Progenitor cell of endocrine pancreas (in vitro differentiated cells): ENCODE data around the gene TIGD6. TPM values are rescaled to one million over a fixed set of nuclear protein-coding genes. Genes with fewer than 3 reads are reported as not detected.

Experiments
- DNase-seq: peaks from one replicate; pipeline ENCODE4 v3.0.0; 2021; ENCODE audit warnings: low spot score; ENCODE audit not compliant: unreplicated experiment
- H3K27ac Mint-ChIP-seq: 2 replicates; pipeline ENCODE4 v1.8.0; 2021; ENCODE audit warnings: mild to moderate bottlenecking, moderate library complexity, mixed read lengths
- H3K27me3 Mint-ChIP-seq: 2 replicates; pipeline ENCODE4 v1.8.0; 2021; ENCODE audit warnings: mixed read lengths
- H3K36me3 Mint-ChIP-seq: 2 replicates; pipeline ENCODE4 v1.8.0; 2022; ENCODE audit warnings: mixed read lengths; ENCODE audit not compliant: insufficient read depth
- H3K4me1 Mint-ChIP-seq: 2 replicates; pipeline ENCODE4 v1.8.0; 2021; ENCODE audit warnings: low read depth, mixed read lengths
- H3K4me3 Mint-ChIP-seq: 2 replicates; pipeline ENCODE4 v1.8.0; 2021; ENCODE audit warnings: low read depth, mild to moderate bottlenecking, moderate library complexity, mixed read lengths
- H3K9me3 Mint-ChIP-seq: 2 replicates; pipeline ENCODE4 v1.8.0; 2021; ENCODE audit warnings: low read depth, mixed read lengths
- total RNA-seq: library from RNA; stranded (reverse); gene quantifications from 2 replicates; pipeline ENCODE4 v1.2.1, GENCODE V29; 2021
- TF ChIP-seq, protein P1 (sequence below): fragments of 200-600 bp; sonication (generic); IDR thresholded peaks from one replicate; pipeline ENCODE4 v1.5.0; 2021; ENCODE audit warnings: antibody characterized with exemption, mild to moderate bottlenecking; ENCODE audit not compliant: unreplicated experiment

The TIGD6 gene
- total RNA-seq, 1 donor from 2014 or later = 4.2 TPM

DNA sequence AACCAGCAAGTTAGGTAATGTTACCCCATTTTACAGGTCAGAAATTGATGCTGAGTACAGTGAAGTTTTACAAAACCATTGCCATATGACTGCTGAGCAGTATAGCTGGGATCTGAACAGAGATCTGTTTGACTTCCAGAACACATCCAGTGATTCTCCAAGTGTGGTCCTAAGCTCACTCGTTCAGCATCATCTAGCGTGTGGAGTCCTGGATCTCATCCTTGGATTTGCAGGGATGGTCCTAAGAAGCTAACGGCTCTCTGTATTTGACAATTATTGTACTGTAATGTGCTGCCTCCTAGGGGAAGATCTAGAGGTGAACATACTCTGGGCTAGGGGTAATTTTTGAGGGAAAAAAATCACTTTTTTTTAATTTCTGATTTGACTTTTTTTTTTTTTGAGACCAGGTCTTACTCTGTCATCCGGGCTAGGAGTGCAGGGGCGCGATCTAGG lies 38.5 kb downstream of the TIGD6 start:
- no peaks in the 10 kb centered on the region for H3K9me3 Mint-ChIP-seq
- no peak for DNase-seq
- peaks cover 10% of the 10 kb centered on the region for H3K4me1 Mint-ChIP-seq
- no peaks in the 10 kb centered on the region for H3K27me3 Mint-ChIP-seq
- H3K4me3 Mint-ChIP-seq = peak overlapping the region; percentile 82
- TF ChIP-seq, protein P1, sequence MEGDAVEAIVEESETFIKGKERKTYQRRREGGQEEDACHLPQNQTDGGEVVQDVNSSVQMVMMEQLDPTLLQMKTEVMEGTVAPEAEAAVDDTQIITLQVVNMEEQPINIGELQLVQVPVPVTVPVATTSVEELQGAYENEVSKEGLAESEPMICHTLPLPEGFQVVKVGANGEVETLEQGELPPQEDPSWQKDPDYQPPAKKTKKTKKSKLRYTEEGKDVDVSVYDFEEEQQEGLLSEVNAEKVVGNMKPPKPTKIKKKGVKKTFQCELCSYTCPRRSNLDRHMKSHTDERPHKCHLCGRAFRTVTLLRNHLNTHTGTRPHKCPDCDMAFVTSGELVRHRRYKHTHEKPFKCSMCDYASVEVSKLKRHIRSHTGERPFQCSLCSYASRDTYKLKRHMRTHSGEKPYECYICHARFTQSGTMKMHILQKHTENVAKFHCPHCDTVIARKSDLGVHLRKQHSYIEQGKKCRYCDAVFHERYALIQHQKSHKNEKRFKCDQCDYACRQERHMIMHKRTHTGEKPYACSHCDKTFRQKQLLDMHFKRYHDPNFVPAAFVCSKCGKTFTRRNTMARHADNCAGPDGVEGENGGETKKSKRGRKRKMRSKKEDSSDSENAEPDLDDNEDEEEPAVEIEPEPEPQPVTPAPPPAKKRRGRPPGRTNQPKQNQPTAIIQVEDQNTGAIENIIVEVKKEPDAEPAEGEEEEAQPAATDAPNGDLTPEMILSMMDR = peak; percentile 48
- H3K36me3 Mint-ChIP-seq = no peaks in the 10 kb centered on the region
- no peak overlapping the region for H3K27ac Mint-ChIP-seq

DNA sequence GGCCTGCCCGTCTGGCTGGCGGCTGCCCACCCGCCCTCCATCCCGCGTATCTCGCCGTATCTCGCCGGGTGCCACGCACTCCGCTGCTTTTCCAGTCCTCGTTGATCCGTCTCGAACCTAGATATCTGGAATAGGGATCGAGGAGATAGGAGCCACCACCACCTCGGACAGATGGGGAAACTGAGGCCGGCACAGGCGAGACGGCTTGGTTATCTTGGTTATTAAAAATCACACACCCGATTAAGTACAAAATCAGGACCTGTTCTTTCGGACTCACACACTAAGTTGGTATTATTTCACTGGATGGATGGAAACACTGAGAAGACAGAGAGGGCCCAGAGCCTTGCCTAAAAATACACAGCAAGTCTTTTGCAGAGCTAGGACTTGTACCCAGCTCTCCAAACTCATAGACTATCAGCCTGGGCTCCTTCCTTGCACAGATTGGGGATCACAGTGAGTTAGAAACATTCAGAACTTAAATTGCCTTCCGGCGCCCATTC lies 39.2 kb downstream of the TIGD6 start:
- peak overlapping the region; percentile 82 for H3K4me3 Mint-ChIP-seq
- no peak for DNase-seq
- H3K9me3 Mint-ChIP-seq = no peaks in the 10 kb centered on the region
- peak overlapping the region; percentile 54 for H3K27ac Mint-ChIP-seq
- TF ChIP-seq, protein P1 = no peak
- peaks cover 10% of the 10 kb centered on the region for H3K4me1 Mint-ChIP-seq
- no peaks in the 10 kb centered on the region for H3K27me3 Mint-ChIP-seq
- H3K36me3 Mint-ChIP-seq = no peaks in the 10 kb centered on the region

DNA sequence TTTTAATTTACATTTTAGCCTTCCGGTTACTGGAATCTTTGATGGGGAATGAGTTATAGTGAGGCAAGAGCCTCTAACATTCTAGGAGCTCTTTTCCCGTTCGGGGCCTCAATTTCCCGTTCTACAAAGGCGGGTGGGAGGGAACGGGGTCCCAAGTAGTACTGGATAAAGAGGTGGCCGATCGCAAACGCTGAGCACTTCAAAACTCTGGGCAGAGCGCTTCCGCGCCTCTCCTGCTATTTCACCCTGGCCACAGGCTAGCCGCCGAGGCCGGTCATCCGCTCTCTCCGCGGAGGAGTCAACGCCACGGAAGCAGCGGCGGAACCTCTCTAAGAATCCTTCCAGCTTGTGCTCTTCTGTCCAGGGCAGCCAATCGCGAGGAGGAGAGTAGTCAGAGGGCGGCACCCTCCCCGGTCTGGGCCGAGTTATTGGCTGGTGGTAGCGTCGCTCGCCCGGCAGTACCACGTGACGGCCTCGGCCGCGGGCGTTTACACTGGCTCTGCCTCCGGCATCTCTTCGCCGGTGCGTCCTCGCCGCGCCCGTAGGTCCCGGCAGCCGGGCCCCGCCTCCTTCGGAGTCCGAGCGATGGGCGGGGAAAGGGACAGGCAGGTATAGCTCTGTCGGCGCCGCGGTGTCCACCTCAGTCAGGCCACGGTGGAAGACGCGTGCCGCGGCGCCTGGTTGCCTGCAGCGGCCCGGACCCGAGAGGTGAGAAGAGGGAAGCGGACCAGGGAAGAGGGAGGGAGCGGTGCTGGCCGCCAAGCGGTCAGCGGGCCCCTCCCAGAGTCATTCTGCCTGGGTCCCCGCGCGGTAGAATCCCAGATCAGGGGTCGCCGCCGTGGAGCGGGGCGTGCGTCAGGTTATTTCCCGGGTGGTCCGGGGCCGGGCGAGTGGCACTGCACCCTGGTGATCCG lies 39.9 kb downstream of the TIGD6 start, which contains the start of gene SLC26A2:
TSS of gene SLC26A2 (plus strand) at position 487 of the 914 bp plus-strand sequence. CDS start 16,895 bp downstream, outside the sequence.
- peak; percentile 92 for DNase-seq
- Mint-ChIP-seq H3K9me3 (no peaks in the 10 kb centered on the region), H3K36me3 (no peaks in the 10 kb centered on the region), H3K4me1 (peaks cover 10% of the 10 kb centered on the region), H3K4me3 (peak within 1 kb of the TSS; percentile 82), H3K27me3 (no peaks in the 10 kb centered on the region), H3K27ac (peak within 1 kb of the TSS; percentile 97)
- TF ChIP-seq, protein P1 = no peak

DNA sequence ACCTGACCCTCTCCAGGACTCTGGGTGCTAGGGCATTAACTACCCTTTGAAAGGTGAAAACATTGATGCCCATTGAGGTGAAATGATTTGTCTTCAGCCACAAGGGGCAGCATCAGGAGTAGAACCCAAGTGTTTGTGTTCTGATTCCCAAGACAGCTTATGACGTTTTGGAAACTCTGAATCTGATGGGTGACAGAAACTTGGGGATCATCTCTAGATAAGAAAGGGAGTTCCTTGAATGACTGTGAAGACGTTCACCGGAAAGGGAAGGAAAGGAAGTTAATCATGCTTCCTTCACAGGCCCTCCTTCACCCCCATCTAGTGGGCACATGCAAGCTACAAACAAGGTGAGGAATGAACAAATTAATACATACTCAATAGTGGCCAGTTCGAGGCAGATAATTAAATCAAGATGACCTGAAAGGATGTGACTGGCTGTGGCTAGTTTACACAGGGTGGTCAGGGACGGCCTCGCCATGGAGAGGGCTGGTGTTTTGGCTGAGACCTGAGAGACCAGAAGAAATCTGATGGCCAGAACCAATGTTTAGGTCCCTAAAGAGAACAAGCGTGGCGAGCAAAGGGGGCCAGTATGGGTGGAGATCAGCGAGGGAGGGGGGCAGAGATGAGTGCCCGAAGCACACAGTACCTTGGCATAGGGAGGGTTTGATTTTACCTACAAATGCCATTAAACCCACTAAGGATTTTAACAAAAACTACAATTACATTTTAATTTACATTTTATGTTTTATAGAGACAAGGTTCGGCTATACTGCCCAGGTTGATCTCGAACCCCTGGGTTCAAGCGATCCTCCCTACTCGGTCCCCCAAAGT lies 40.8 kb downstream of the TIGD6 start:
- no peaks in the 10 kb centered on the region for H3K9me3 Mint-ChIP-seq
- DNase-seq = no peak
- H3K27me3 Mint-ChIP-seq = no peaks in the 10 kb centered on the region
- TF ChIP-seq, protein P1 = peak; percentile 62
- H3K4me1 Mint-ChIP-seq = peaks cover 10% of the 10 kb centered on the region
- peak overlapping the region; percentile 97 for H3K27ac Mint-ChIP-seq
- H3K4me3 Mint-ChIP-seq = peak overlapping the region; percentile 82
- H3K36me3 Mint-ChIP-seq = no peaks in the 10 kb centered on the region

DNA sequence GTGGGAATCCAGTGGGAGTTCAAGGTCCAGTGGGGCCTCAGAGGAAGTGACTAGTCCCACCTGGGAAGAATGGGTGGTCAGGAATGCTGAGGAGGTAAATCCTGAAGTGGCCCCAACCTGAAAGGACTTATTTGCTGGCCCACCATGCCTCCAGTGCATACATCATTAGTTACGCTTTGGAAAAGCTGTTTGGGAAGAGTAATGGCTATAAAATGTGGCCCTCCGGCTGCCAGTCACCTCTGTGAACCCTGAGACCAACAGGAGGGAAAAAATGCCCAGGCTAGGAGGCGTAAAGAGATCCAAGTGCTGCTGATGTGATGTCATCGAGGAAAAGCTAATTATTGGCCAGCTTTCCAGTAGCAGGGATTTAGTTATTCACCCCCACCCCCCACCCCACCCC lies 42.6 kb downstream of the TIGD6 start:
- H3K4me3 Mint-ChIP-seq = no peak overlapping the region
- TF ChIP-seq, protein P1 = no peak

More for the DNA sequence above, 42.6 kb downstream of the TIGD6 start:
- H3K4me1 Mint-ChIP-seq = peaks cover 10% of the 10 kb centered on the region
- H3K27me3 Mint-ChIP-seq = no peaks in the 10 kb centered on the region
- no peaks in the 10 kb centered on the region for H3K9me3 Mint-ChIP-seq
- H3K27ac Mint-ChIP-seq = no peak overlapping the region
- no peak for DNase-seq
- H3K36me3 Mint-ChIP-seq = no peaks in the 10 kb centered on the region
